PC-3 (cell line): ENCODE results near the gene TMEM170B.

Source experiments
- CTCF ChIP-seq: fragments of 300-600 bp; sonication (generic); conservative IDR thresholded peaks from 2 replicates; pipeline ENCODE4 v1.5.1; 2017; ENCODE audit warnings: antibody characterized with exemption, low read depth, mild to moderate bottlenecking, low read length
- EZH2 ChIP-seq: fragments of 300-600 bp; sonication (generic); IDR thresholded peaks from one replicate; pipeline ENCODE4 v1.6.1; 2017; ENCODE audit warnings: antibody characterized with exemption, mild to moderate bottlenecking, low read length; ENCODE audit not compliant: unreplicated experiment

DNA sequence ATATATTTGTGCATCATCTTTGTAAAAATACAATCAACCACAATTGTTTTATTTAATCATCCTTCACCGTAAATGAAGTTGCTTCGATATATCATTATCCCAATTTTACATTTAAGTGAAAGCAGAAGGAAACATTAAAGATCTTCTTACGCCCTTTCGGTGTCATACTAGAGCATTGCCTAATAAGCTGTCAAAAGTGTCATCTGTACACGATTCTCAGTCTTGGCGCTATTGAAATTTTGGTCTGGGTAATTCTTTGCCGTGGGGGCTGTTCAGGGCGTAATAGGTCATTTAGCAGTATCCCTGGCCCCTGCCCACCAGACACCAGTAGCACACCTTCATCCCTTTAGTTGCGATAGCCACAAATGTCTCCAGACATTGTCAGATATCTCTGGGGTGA, 40.4 kb upstream of the TMEM170B start:
- TF ChIP-seq EZH2 = no peak
- no peak for TF ChIP-seq CTCF
